ENCODE measurements around the gene GABBR1. TPM values are rescaled to one million over a fixed set of nuclear protein-coding genes. Genes with fewer than 3 reads are reported as not detected.

The GABBR1 gene
- total and polyA plus RNA-seq, 2 donors (not counting 3 experiments of a cell fraction or from before 2014, with no cell fraction given): 43.6 to 50.8 TPM

GRCh38 chr6:29651413-29652197 is 18.6 kb upstream of the GABBR1 start:
- POLR2A ChIA-PET: no interaction called here
- no peaks in the 10 kb centered on the region for H3K36me3 ChIP-seq (ENCODE audit: control insufficient read depth in 2 of 2, extremely low read depth in 1 of 2, insufficient read depth in 2 of 2, low read length in 2 of 2)
- H3K79me2 ChIP-seq (ENCODE audit: control insufficient read depth, insufficient read depth, low read length): no peaks in the 10 kb centered on the region
- CTCF ChIA-PET: interaction anchor here (1.7 to 5.3 kb wide), 7 partner anchors 10 to 87 kb away, joined by 5 to 97 read pairs (median 24); partner anchors contain the start of gene GABBR1
- TF ChIP-seq JUN (IDR thresholded peaks at IDR 0.05; ENCODE audit: borderline replicate concordance, insufficient read depth, insufficient read length, low read depth) (no peak), POLR2AphosphoS5 (IDR thresholded peaks at IDR 0.05; ENCODE audit: insufficient read depth, low read depth, low read length) (no peak), MYC (IDR thresholded peaks at IDR 0.05; ENCODE audit: low read depth, low read length) (no peak), CTCF (IDR thresholded peaks at IDR 0.05; ENCODE audit: extremely low read depth in 1 of 2, insufficient read depth in 1 of 2, low read depth in 1 of 2, low read length in 2 of 2) (peak; percentile 47 to 48), POLR2A (IDR thresholded peaks at IDR 0.05; ENCODE audit: low read depth, low read length) (no peak), EZH2 (IDR thresholded peaks at IDR 0.05; ENCODE audit: borderline replicate concordance, low read depth, low read length, severe bottlenecking) (no peak)
- FAIRE-seq (peak; percentile 78), DNase-seq (ENCODE audit: low read depth, low spot score) (peak; percentile 47)
- no peak overlapping the region for H3K4me3 ChIP-seq (replicated peaks in 1 of 3; ENCODE audit: insufficient read depth in 1 of 3, low read depth in 1 of 3, low read length in 3 of 3)
- intact Hi-C loops (cut with micrococcal nuclease) (loop anchor here (1.0 to 2.0 kb wide), 3 partner anchors 51 to 184 kb away; no protein-coding TSS in a partner anchor), dilution Hi-C loops (cut with MboI; ENCODE audit: extremely low pct_ligation_motif_present, low sequenced_read_pairs) (no loop called here)
- BruUV-seq (replicated peaks): no TSS peak
- H3K27me3 ChIP-seq (ENCODE audit: control insufficient read depth in 2 of 2, insufficient read depth in 2 of 2, low read length in 2 of 2): peaks cover 13 to 20% of the 10 kb centered on the region in 2 experiments
- no peak overlapping the region for H2AFZ ChIP-seq (ENCODE audit: low read depth, low read length)
- peaks cover 4% of the 10 kb centered on the region for H3K4me1 ChIP-seq (ENCODE audit: control insufficient read depth, extremely low read depth, insufficient read depth, low read length)
- H3K4me2 ChIP-seq (ENCODE audit: insufficient read depth, low read length): no peak overlapping the region
- no peaks in the 10 kb centered on the region for H3K9me1 ChIP-seq (replicated peaks; ENCODE audit: control insufficient read depth, extremely low read depth, insufficient read depth, low read length)
- no peak overlapping the region for H3K9ac ChIP-seq (replicated peaks; ENCODE audit: extremely low read depth, insufficient read depth, low read length)
- H4K20me1 ChIP-seq (replicated peaks; ENCODE audit: control insufficient read depth, extremely low read depth, insufficient read depth, low read length): no peaks in the 10 kb centered on the region
- H3K27ac ChIP-seq (ENCODE audit: insufficient read depth, low read depth, low read length): no peak overlapping the region
- no peaks in the 10 kb centered on the region for H3K9me3 ChIP-seq (replicated peaks; ENCODE audit: control insufficient read depth, insufficient read depth, low read length)

Data from endothelial cell of umbilical vein (primary cell).